ENCODE results near the gene ABHD6. TPM values are rescaled to one million over a fixed set of nuclear protein-coding genes. Genes with fewer than 3 reads are reported as not detected.
"Not testable (repeated sequence)": the region's sequence is repeated elsewhere in the genome, so short reads cannot be mapped to it uniquely, and the experiment has no call there.

Gene ABHD6
- total RNA-seq, 2 donors from 2014 or later = 16.5 to 24.5 TPM

GRCh38 chr3:58198362-58198761, 39.2 kb upstream of the ABHD6 start:
- Histone ChIP-seq H3K9me3 (no peaks in the 10 kb centered on the region), H3K36me3 (no peaks in the 10 kb centered on the region), H3K9ac (ENCODE audit: low read depth in 2 of 2, low read length in 2 of 2) (no peak overlapping the region), H3K27me3 (no peaks in the 10 kb centered on the region), H3K4me3 (no peak overlapping the region), H3K27ac (no peak overlapping the region), H3K4me1 (no peaks in the 10 kb centered on the region)
- no peak for DNase-seq
- TF ChIP-seq CTCF (IDR thresholded peaks at IDR 0.05) = no peak
- intact Hi-C loops (cut with DNase I) = no loop called here

GRCh38 chr3:58198804-58199203, 38.8 kb upstream of the ABHD6 start:
- Histone ChIP-seq H3K4me1 (no peaks in the 10 kb centered on the region), H3K4me3 (no peak overlapping the region), H3K9me3 (no peaks in the 10 kb centered on the region), H3K36me3 (no peaks in the 10 kb centered on the region), H3K27me3 (no peaks in the 10 kb centered on the region), H3K9ac (ENCODE audit: low read depth in 2 of 2, low read length in 2 of 2) (no peak overlapping the region), H3K27ac (no peak overlapping the region)
- intact Hi-C loops (cut with DNase I) = no loop called here
- no peak for TF ChIP-seq CTCF (IDR thresholded peaks at IDR 0.05)
- no peak for DNase-seq

- Histone ChIP-seq H3K27me3 (no peaks in the 10 kb centered on the region), H3K4me3 (no peak overlapping the region), H3K4me1 (no peaks in the 10 kb centered on the region), H3K9ac (ENCODE audit: low read depth in 2 of 2, low read length in 2 of 2) (no peak overlapping the region), H3K27ac (no peak overlapping the region), H3K9me3 (no peaks in the 10 kb centered on the region), H3K36me3 (no peaks in the 10 kb centered on the region)
- TF ChIP-seq CTCF (IDR thresholded peaks at IDR 0.05) = no peak
- no peak for DNase-seq
- intact Hi-C loops (cut with DNase I) = no loop called here
Observed at GRCh38 chr3:58200121-58200709, 37.4 kb upstream of the ABHD6 start.

GRCh38 chr3:58200846-58201355, 36.7 kb upstream of the ABHD6 start:
- Histone ChIP-seq H3K27me3 (no peaks in the 10 kb centered on the region), H3K9me3 (no peaks in the 10 kb centered on the region), H3K27ac (no peak overlapping the region), H3K4me3 (no peak overlapping the region), H3K9ac (ENCODE audit: low read depth in 2 of 2, low read length in 2 of 2) (no peak overlapping the region), H3K4me1 (no peaks in the 10 kb centered on the region), H3K36me3 (no peaks in the 10 kb centered on the region)
- no peak for DNase-seq
- TF ChIP-seq CTCF (IDR thresholded peaks at IDR 0.05) = no peak
- intact Hi-C loops (cut with DNase I) = no loop called here

- H3K9me3 ChIP-seq; intact Hi-C loops (cut with DNase I); H3K4me3 ChIP-seq; H3K4me1 ChIP-seq; H3K27ac ChIP-seq; H3K36me3 ChIP-seq; DNase-seq; H3K9ac ChIP-seq (ENCODE audit: low read depth in 2 of 2, low read length in 2 of 2); H3K27me3 ChIP-seq: not testable (repeated sequence)
Observed at GRCh38 chr3:58201451-58201850, 36.1 kb upstream of the ABHD6 start.

GRCh38 chr3:58202917-58203360, 34.7 kb upstream of the ABHD6 start:
- intact Hi-C loops (cut with DNase I) = no loop called here
- Histone ChIP-seq H3K27ac (no peak overlapping the region), H3K9me3 (no peaks in the 10 kb centered on the region), H3K36me3 (no peaks in the 10 kb centered on the region), H3K4me1 (no peaks in the 10 kb centered on the region), H3K4me3 (no peak overlapping the region), H3K27me3 (no peaks in the 10 kb centered on the region), H3K9ac (ENCODE audit: low read depth in 2 of 2, low read length in 2 of 2) (no peak overlapping the region)
- no peak for DNase-seq
- TF ChIP-seq CTCF (IDR thresholded peaks at IDR 0.05) = no peak

Measured in colonic mucosa (tissue), 4 donors.